Endothelial cell of umbilical vein (primary cell): Measurements from ENCODE around the gene SPTLC1. TPM values are rescaled to one million over a fixed set of nuclear protein-coding genes. Genes with fewer than 3 reads are reported as not detected.

Experiments
- BruUV-seq: library from RNA; stranded (reverse); fragments of 400-500 nt; replicated peaks from 2 replicates; lab custom pipeline; 2021; lab: Mats Ljungman, UMichigan
- CTCF ChIA-PET: fragments of 300-600, 350-600 bp; sonication (Branson Sonifier 250); formaldehyde crosslinking; loops from one replicate; lab custom pipeline; 2021; ENCODE audit warnings: antibody characterized with exemption, inconsistent platforms; lab: Charles Lee
- POLR2A ChIA-PET: fragments of 300-600, 350-600 bp; sonication (Branson Sonifier 250); formaldehyde crosslinking; loops from one replicate; lab custom pipeline; 2021; ENCODE audit warnings: antibody characterized with exemption, inconsistent platforms; lab: Charles Lee
- DNase-seq: peaks from one replicate; pipeline ENCODE4 v3.0.0-alpha.2; 2011; ENCODE audit warnings: low read depth, low spot score
- FAIRE-seq: peaks from 2 replicates; lab custom pipeline; 2011; peaks lifted over from hg19 to GRCh38; lab: Jason Lieb, UNC
- H2AFZ ChIP-seq: 2 replicates; pipeline ENCODE4 v1.6.0; 2012; ENCODE audit warnings: low read depth, low read length, control low read depth, inconsistent platforms
- H3K27ac ChIP-seq: 2 replicates; pipeline ENCODE4 v1.5.1; 2011; ENCODE audit warnings: low read depth, mild to moderate bottlenecking, control low read depth, low read length, moderate library complexity; ENCODE audit not compliant: insufficient read depth
- H3K27me3 ChIP-seq, 2 experiments: 2 replicates each; pipeline versions ENCODE4 v1.6.0 to v1.6.1; 2011; ENCODE audit warnings: low read length in 2 of 2, mixed read lengths in 1 of 2; ENCODE audit not compliant: control insufficient read depth in 2 of 2, insufficient read depth in 2 of 2
- H3K36me3 ChIP-seq, 2 experiments: 2 replicates in 1 of 2; 3 replicates in 1 of 2; pipeline ENCODE4 v1.5.1; 2011; ENCODE audit warnings: low read length in 2 of 2, mild to moderate bottlenecking in 1 of 2, moderate library complexity in 1 of 2; ENCODE audit not compliant: control insufficient read depth in 2 of 2, insufficient read depth in 2 of 2; ENCODE audit errors: extremely low read depth in 1 of 2
- H3K4me1 ChIP-seq: 3 replicates; pipeline ENCODE4 v1.5.1; 2011; ENCODE audit warnings: mild to moderate bottlenecking, low read length; ENCODE audit not compliant: control insufficient read depth, insufficient read depth; ENCODE audit errors: extremely low read depth
- H3K4me2 ChIP-seq: 2 replicates; pipeline ENCODE4 v1.6.1; 2011; ENCODE audit warnings: low read length, control low read depth, mixed read lengths; ENCODE audit not compliant: insufficient read depth
- H3K4me3 ChIP-seq, 3 experiments: fragments of 200-600 bp in 1 of 3; sonication (generic), shearing (Covaris generic) in 1 of 3; replicated peaks in 1 of 3; 2 replicates each; pipeline ENCODE4 v1.5.1; 2011 to 2016; ENCODE audit warnings: control low read depth in 3 of 3, low read length in 3 of 3, mild to moderate bottlenecking in 2 of 3, inconsistent platforms in 1 of 3, low read depth in 1 of 3, moderate library complexity in 1 of 3; ENCODE audit not compliant: insufficient read depth in 1 of 3
- H3K79me2 ChIP-seq: 2 replicates; pipeline ENCODE4 v1.6.0; 2012; ENCODE audit warnings: low read length, inconsistent platforms; ENCODE audit not compliant: control insufficient read depth, insufficient read depth
- H3K9ac ChIP-seq: replicated peaks from 2 replicates; pipeline ENCODE3; 2011; ENCODE audit warnings: low read length, control low read depth; ENCODE audit not compliant: insufficient read depth; ENCODE audit errors: extremely low read depth
- H3K9me1 ChIP-seq: replicated peaks from 3 replicates; pipeline ENCODE4 v1.6.0; 2011; ENCODE audit warnings: mild to moderate bottlenecking, low read length; ENCODE audit not compliant: control insufficient read depth, insufficient read depth; ENCODE audit errors: extremely low read depth
- H3K9me3 ChIP-seq: replicated peaks from 2 replicates; pipeline ENCODE4 v1.5.1; 2012; ENCODE audit warnings: low read length, inconsistent platforms; ENCODE audit not compliant: control insufficient read depth, insufficient read depth
- H4K20me1 ChIP-seq: replicated peaks from 2 replicates; pipeline ENCODE3; 2011; ENCODE audit warnings: mild to moderate bottlenecking, low read length; ENCODE audit not compliant: control insufficient read depth, insufficient read depth; ENCODE audit errors: extremely low read depth
- CTCF ChIP-seq, 2 donors: IDR thresholded peaks; 1 replicate in 1 of 2; 2 replicates in 1 of 2; pipeline ENCODE4 v1.5.1; 2011; ENCODE audit warnings: low read length in 2 of 2, mild to moderate bottlenecking in 2 of 2, moderate library complexity in 2 of 2, control low read depth in 1 of 2, inconsistent platforms in 1 of 2, low read depth in 1 of 2; ENCODE audit not compliant: insufficient read depth in 1 of 2; ENCODE audit errors: extremely low read depth in 1 of 2
- EZH2 ChIP-seq: IDR thresholded peaks from 2 replicates; pipeline ENCODE4 v1.6.1; 2012; ENCODE audit warnings: borderline replicate concordance, low read depth, mild to moderate bottlenecking, moderate library complexity, low read length, inconsistent platforms; ENCODE audit not compliant: severe bottlenecking
- FOS ChIP-seq: IDR thresholded peaks from 2 replicates; pipeline ENCODE4 v1.6.1; 2011; ENCODE audit warnings: mild to moderate bottlenecking, low read length, moderate library complexity, borderline replicate concordance; ENCODE audit not compliant: insufficient read depth
- GATA2 ChIP-seq: IDR thresholded peaks from 2 replicates; pipeline ENCODE4 v1.7.0; 2011; ENCODE audit warnings: low read depth, mild to moderate bottlenecking, moderate library complexity, mixed read lengths, low read length; ENCODE audit not compliant: insufficient read length, insufficient read depth
- JUN ChIP-seq: IDR thresholded peaks from 2 replicates; pipeline ENCODE4 v1.6.1; 2011; ENCODE audit warnings: borderline replicate concordance, low read depth; ENCODE audit not compliant: insufficient read length, insufficient read depth
- MAX ChIP-seq: IDR thresholded peaks from 2 replicates; pipeline ENCODE4 v1.6.1; 2011; ENCODE audit not compliant: insufficient read depth, insufficient read length
- MYC ChIP-seq: IDR thresholded peaks from one replicate; pipeline ENCODE4 v1.6.1; 2011; ENCODE audit warnings: mild to moderate bottlenecking, low read depth, low read length
- POLR2A ChIP-seq: IDR thresholded peaks from 2 replicates; pipeline ENCODE4 v1.6.1; 2012; ENCODE audit warnings: low read depth, mild to moderate bottlenecking, control low read depth, low read length
- POLR2AphosphoS5 ChIP-seq: IDR thresholded peaks from 2 replicates; pipeline ENCODE4 v1.6.1; 2012; ENCODE audit warnings: low read depth, mild to moderate bottlenecking, control low read depth, low read length, moderate library complexity; ENCODE audit not compliant: insufficient read depth
- dilution Hi-C: fragments of 300-500 bp; cut with MboI; formaldehyde crosslinking; loops from one replicate; pipeline ENCODE4 v1.15.0; 2019; ENCODE audit warnings: low sequenced_read_pairs; ENCODE audit not compliant: extremely low pct_ligation_motif_present
- intact Hi-C: fragments of 100-400 bp; cut with micrococcal nuclease; formaldehyde crosslinking; loops from one replicate; pipeline ENCODE4 v1.10.0; 2022
- polyA plus RNA-seq, 4 experiments: library from polyadenylated mRNA; depleted of rRNA in 3 of 4; stranded (reverse) in 3 of 4; unstranded in 1 of 4; fragments of >200 nt; gene quantifications; 2 replicates each; pipeline versions ENCODE4 v1.2.1 to v1.2.3, GENCODE V29; 2011 to 2012; ENCODE audit warnings: missing spikeins in 1 of 4
- total RNA-seq: library from RNA; stranded (reverse); gene quantifications from 2 replicates; pipeline ENCODE4 v1.2.3, GENCODE V29; 2021

Gene SPTLC1
- total and polyA plus RNA-seq, 2 donors (not counting 3 experiments of a cell fraction or from before 2014, with no cell fraction given) = 35.9 to 68.5 TPM

GRCh38 chr9:92044936-92045335 lies 70.3 kb downstream of the SPTLC1 start:
- Histone ChIP-seq H3K9me3 (no peaks in the 10 kb centered on the region), H3K27me3 (no peaks in the 10 kb centered on the region), H3K9ac (no peak overlapping the region), H4K20me1 (no peaks in the 10 kb centered on the region), H3K4me1 (no peaks in the 10 kb centered on the region), H3K36me3 (peaks cover 23 to 43% of the 10 kb centered on the region in 2 experiments), H3K4me2 (no peak overlapping the region), H3K79me2 (no peaks in the 10 kb centered on the region), H3K4me3 (no peak overlapping the region), H2AFZ (no peak overlapping the region), H3K9me1 (no peaks in the 10 kb centered on the region), H3K27ac (no peak overlapping the region)
- ChIA-PET CTCF (no interaction called here), POLR2A (no interaction called here)
- no TSS peak for BruUV-seq
- no peak for FAIRE-seq
- no peak for TF ChIP-seq MAX
- TF ChIP-seq EZH2 = no peak
- no peak for TF ChIP-seq MYC
- no peak for TF ChIP-seq JUN
- TF ChIP-seq FOS = no peak
- no peak for TF ChIP-seq CTCF (IDR thresholded peaks at IDR 0.05; ENCODE audit: extremely low read depth in 1 of 2, insufficient read depth in 1 of 2, low read depth in 1 of 2, low read length in 2 of 2)
- no peak for TF ChIP-seq POLR2AphosphoS5
- TF ChIP-seq GATA2 = no peak
- no peak for TF ChIP-seq POLR2A
- no peak for DNase-seq
- intact Hi-C loops = no loop called here
- dilution Hi-C loops = no loop called here
